OCI-LY3 (cell line): ENCODE measurements around the gene KRT14.
"Not testable (repeated sequence)": the region's sequence is repeated elsewhere in the genome, so short reads cannot be mapped to it uniquely, and the experiment has no call there.

Experiments
- H2AFZ ChIP-seq: fragments of 200-600, 300-600 bp; shearing (Covaris generic); 2 replicates; pipeline ENCODE4 v1.6.0; 2014; ENCODE audit warnings: antibody characterized with exemption, low read depth, low read length
- H3K27ac ChIP-seq: fragments of 200-600, 300-600 bp; sonication (generic); 2 replicates; pipeline ENCODE4 v1.5.1; 2014; ENCODE audit warnings: mild to moderate bottlenecking, low read length, moderate library complexity, mixed read lengths
- H3K27me3 ChIP-seq: fragments of 200-600, 300-600 bp; sonication (generic); 2 replicates; pipeline ENCODE4 v1.6.1; 2014; ENCODE audit warnings: low read depth, low read length, mixed read lengths
- H3K36me3 ChIP-seq: fragments of 200-600, 300-600 bp; sonication (generic); replicated peaks from 2 replicates; pipeline ENCODE3; 2014; ENCODE audit warnings: low read depth, low read length, mixed read lengths
- H3K4me1 ChIP-seq: fragments of 300-600, 200-600 bp; sonication (generic); 2 replicates; pipeline ENCODE4 v1.6.1; 2014; ENCODE audit warnings: low read length, mixed read lengths
- H3K4me2 ChIP-seq: fragments of 200-600, 300-600 bp; sonication (generic); 2 replicates; pipeline ENCODE4 v1.6.1; 2014; ENCODE audit warnings: low read length, mixed read lengths
- H3K4me3 ChIP-seq: fragments of 300-600, 200-600 bp; sonication (generic); 2 replicates; pipeline ENCODE4 v1.5.1; 2014; ENCODE audit warnings: antibody characterized with exemption, mild to moderate bottlenecking, low read length, moderate library complexity
- H3K79me2 ChIP-seq: fragments of 300-600, 200-600 bp; shearing (Covaris generic); 2 replicates; pipeline ENCODE4 v1.6.1; 2014; ENCODE audit warnings: mild to moderate bottlenecking, low read length, mixed read lengths
- H3K9ac ChIP-seq: fragments of 300-600, 200-600 bp; shearing (Covaris generic); 2 replicates; pipeline ENCODE4 v1.6.0; 2014; ENCODE audit warnings: mild to moderate bottlenecking, low read length, moderate library complexity
- H3K9me3 ChIP-seq: fragments of 200-600, 300-600 bp; shearing (Covaris generic); 2 replicates; pipeline ENCODE4 v1.6.1; 2014; ENCODE audit warnings: low read length, mixed read lengths; ENCODE audit not compliant: insufficient read depth
- H4K20me1 ChIP-seq: fragments of 200-600, 300-600 bp; sonication (generic); 2 replicates; pipeline ENCODE4 v1.6.1; 2016; ENCODE audit warnings: low read length, mixed read lengths; ENCODE audit not compliant: insufficient read depth
- CTCF ChIP-seq: fragments of 200-600, 300-600 bp; sonication (generic); IDR thresholded peaks from 2 replicates; pipeline ENCODE4 v1.5.1; 2014; ENCODE audit warnings: antibody characterized with exemption, low read length, low read depth
- EZH2phosphoT487 ChIP-seq: fragments of 200-600 bp; shearing (Covaris generic); IDR thresholded peaks from 2 replicates; pipeline ENCODE4 v1.6.1; 2018; ENCODE audit warnings: antibody characterized with exemption, mixed run types, low read depth

Gene KRT14

GRCh38 chr17:41583137-41584127, 3.3 kb downstream of the KRT14 start:
- Histone ChIP-seq H3K4me3 (no peak overlapping the region), H3K9me3 (no peaks in the 10 kb centered on the region), H3K4me2 (no peak overlapping the region), H3K4me1 (no peaks in the 10 kb centered on the region; the same call in 1 of the 2 replicates), H3K27me3 (peaks cover 16% of the 10 kb centered on the region), H4K20me1 (no peaks in the 10 kb centered on the region), H3K36me3 (no peaks in the 10 kb centered on the region), H3K79me2 (no peaks in the 10 kb centered on the region), H3K9ac (no peak overlapping the region), H3K27ac (no peak overlapping the region), H2AFZ (no peak overlapping the region)
- TF ChIP-seq CTCF (no peak), EZH2phosphoT487 (no peak)

- not testable (repeated sequence) for H3K9me3 ChIP-seq, H2AFZ ChIP-seq, H3K4me2 ChIP-seq, H3K9ac ChIP-seq, H3K36me3 ChIP-seq, H3K27ac ChIP-seq, H3K4me3 ChIP-seq, H3K79me2 ChIP-seq, H4K20me1 ChIP-seq, H3K4me1 ChIP-seq
- H3K27me3 ChIP-seq = peaks cover 16% of the 10 kb centered on the region
These were observed 4.4 kb downstream of the KRT14 start for GRCh38 chr17:41582061-41582968.

- no peak for TF ChIP-seq CTCF
- Histone ChIP-seq H3K79me2 (no peaks in the 10 kb centered on the region), H3K4me3 (no peak overlapping the region), H2AFZ (no peak overlapping the region), H3K27me3 (peaks cover 16% of the 10 kb centered on the region), H3K9me3 (no peaks in the 10 kb centered on the region), H3K9ac (no peak overlapping the region), H3K4me1 (no peaks in the 10 kb centered on the region; the same call in 1 of the 2 replicates), H3K36me3 (no peaks in the 10 kb centered on the region), H3K27ac (no peak overlapping the region), H3K4me2 (no peak overlapping the region), H4K20me1 (no peaks in the 10 kb centered on the region)
These were observed 5.2 kb downstream of the KRT14 start for GRCh38 chr17:41581366-41582060.

GRCh38 chr17:41580687-41581365, 5.9 kb downstream of the KRT14 start:
- Histone ChIP-seq H3K27ac (no peak overlapping the region), H2AFZ (no peak overlapping the region)

More at GRCh38 chr17:41580687-41581365, 5.9 kb downstream of the KRT14 start:
- Histone ChIP-seq H3K9ac (no peak overlapping the region), H3K27me3 (peaks cover 16% of the 10 kb centered on the region), H3K79me2 (no peaks in the 10 kb centered on the region), H3K36me3 (no peaks in the 10 kb centered on the region), H4K20me1 (no peaks in the 10 kb centered on the region), H3K9me3 (no peaks in the 10 kb centered on the region), H3K4me2 (no peak overlapping the region), H3K4me1 (no peaks in the 10 kb centered on the region; the same call in 1 of the 2 replicates), H3K4me3 (no peak overlapping the region)
- no peak for TF ChIP-seq CTCF
- TF ChIP-seq EZH2phosphoT487 = no peak
